ENCODE data around the gene CDHR2. TPM values are rescaled to one million over a fixed set of nuclear protein-coding genes. Genes with fewer than 3 reads are reported as not detected.

The CDHR2 gene
- total and polyA plus RNA-seq, 2 donors from 2014 or later: 4.2 to 8.0 TPM

- Histone ChIP-seq H3K4me1 (ENCODE audit: control insufficient read depth in 2 of 3, insufficient read depth in 2 of 3, low read depth in 1 of 3, low read length in 3 of 3) (no peaks in the 10 kb centered on the region), H3K9ac (ENCODE audit: low read length in 3 of 3) (no peak overlapping the region), H3K4me3 (ENCODE audit: low read length in 3 of 3) (no peak overlapping the region), H3K27me3 (ENCODE audit: control insufficient read depth, insufficient read depth, low read length) (no peaks in the 10 kb centered on the region), H3K27ac (ENCODE audit: low read depth in 2 of 2, low read length in 2 of 2) (no peak overlapping the region), H3K36me3 (ENCODE audit: control insufficient read depth in 2 of 3, insufficient read depth in 3 of 3, low read length in 3 of 3) (peaks cover 0 to 11% (median 9%) of the 10 kb centered on the region in 3 donors), H3K9me3 (ENCODE audit: control insufficient read depth in 2 of 3, insufficient read depth in 1 of 3, low read length in 3 of 3) (no peaks in the 10 kb centered on the region)
- no peak for FAIRE-seq
- DNase-seq: peak in 1 of 5 donors; percentile 37
- no peak for TF ChIP-seq CTCF (IDR thresholded peaks at IDR 0.05; ENCODE audit: borderline replicate concordance, extremely low read depth, insufficient read depth)
- intact Hi-C loops (cut with DNase I): no loop called here
Observed at GRCh38 chr5:176524138-176524537, 25.0 kb upstream of the CDHR2 start.

GRCh38 chr5:176524987-176525386, 24.2 kb upstream of the CDHR2 start:
- Histone ChIP-seq H3K27ac (ENCODE audit: low read depth in 2 of 2, low read length in 2 of 2) (no peak overlapping the region), H3K9me3 (ENCODE audit: control insufficient read depth in 2 of 3, insufficient read depth in 1 of 3, low read length in 3 of 3) (no peaks in the 10 kb centered on the region), H3K9ac (ENCODE audit: low read length in 3 of 3) (no peak overlapping the region), H3K4me3 (ENCODE audit: low read length in 3 of 3) (no peak overlapping the region), H3K27me3 (ENCODE audit: control insufficient read depth, insufficient read depth, low read length) (no peaks in the 10 kb centered on the region), H3K36me3 (ENCODE audit: control insufficient read depth in 2 of 3, insufficient read depth in 3 of 3, low read length in 3 of 3) (peaks cover 0 to 18% (median 10%) of the 10 kb centered on the region in 3 donors), H3K4me1 (ENCODE audit: control insufficient read depth in 2 of 3, insufficient read depth in 2 of 3, low read depth in 1 of 3, low read length in 3 of 3) (no peaks in the 10 kb centered on the region)
- TF ChIP-seq CTCF (IDR thresholded peaks at IDR 0.05; ENCODE audit: borderline replicate concordance, extremely low read depth, insufficient read depth): no peak
- FAIRE-seq (no peak), DNase-seq (peak in 1 of 5 donors; percentile 38)
- intact Hi-C loops (cut with DNase I): no loop called here

GRCh38 chr5:176525677-176526076, 23.5 kb upstream of the CDHR2 start:
- Histone ChIP-seq H3K9ac (ENCODE audit: low read length in 3 of 3) (no peak overlapping the region), H3K27me3 (ENCODE audit: control insufficient read depth, insufficient read depth, low read length) (no peaks in the 10 kb centered on the region), H3K36me3 (ENCODE audit: control insufficient read depth in 2 of 3, insufficient read depth in 3 of 3, low read length in 3 of 3) (peaks cover 0 to 18% (median 10%) of the 10 kb centered on the region in 3 donors), H3K4me3 (ENCODE audit: low read length in 3 of 3) (no peak overlapping the region), H3K27ac (ENCODE audit: low read depth in 2 of 2, low read length in 2 of 2) (no peak overlapping the region), H3K9me3 (ENCODE audit: control insufficient read depth in 2 of 3, insufficient read depth in 1 of 3, low read length in 3 of 3) (no peaks in the 10 kb centered on the region), H3K4me1 (ENCODE audit: control insufficient read depth in 2 of 3, insufficient read depth in 2 of 3, low read depth in 1 of 3, low read length in 3 of 3) (no peaks in the 10 kb centered on the region)
- no peak for TF ChIP-seq CTCF (IDR thresholded peaks at IDR 0.05; ENCODE audit: borderline replicate concordance, extremely low read depth, insufficient read depth)
- no peak for FAIRE-seq
- intact Hi-C loops (cut with DNase I): no loop called here
- DNase-seq: no peak

- no peak for FAIRE-seq
- no peak overlapping the region for H3K27ac ChIP-seq (ENCODE audit: low read depth in 2 of 2, low read length in 2 of 2)
- intact Hi-C loops (cut with DNase I): no loop called here
- no peaks in the 10 kb centered on the region for H3K9me3 ChIP-seq (ENCODE audit: control insufficient read depth in 2 of 3, insufficient read depth in 1 of 3, low read length in 3 of 3)
- H3K4me3 ChIP-seq (ENCODE audit: low read length in 3 of 3): no peak overlapping the region
- peaks cover 0 to 25% (median 15%) of the 10 kb centered on the region in 3 donors for H3K36me3 ChIP-seq (ENCODE audit: control insufficient read depth in 2 of 3, insufficient read depth in 3 of 3, low read length in 3 of 3)
- H3K27me3 ChIP-seq (ENCODE audit: control insufficient read depth, insufficient read depth, low read length): no peaks in the 10 kb centered on the region
- DNase-seq: peak in 1 of 5 donors; percentile 22
- no peaks in the 10 kb centered on the region for H3K4me1 ChIP-seq (ENCODE audit: control insufficient read depth in 2 of 3, insufficient read depth in 2 of 3, low read depth in 1 of 3, low read length in 3 of 3)
- H3K9ac ChIP-seq (ENCODE audit: low read length in 3 of 3): no peak overlapping the region
- no peak for TF ChIP-seq CTCF (IDR thresholded peaks at IDR 0.05; ENCODE audit: borderline replicate concordance, extremely low read depth, insufficient read depth)
Observed at GRCh38 chr5:176526462-176526861, 22.7 kb upstream of the CDHR2 start.
